MM.1S (cell line): ENCODE data around the gene AKAP6.

Experiments
- DNase-seq: peaks from one replicate; pipeline ENCODE4 v3.0.0-alpha.2; 2015
- H2AFZ ChIP-seq: fragments of 300-600 bp; sonication (generic); 2 replicates; pipeline ENCODE4 v1.6.0; 2016; ENCODE audit warnings: antibody characterized with exemption, low read length
- H3F3A ChIP-seq: fragments of 300-600 bp; sonication (generic); 2 replicates; pipeline ENCODE4 v1.6.1; 2016; ENCODE audit warnings: mild to moderate bottlenecking, antibody characterized with exemption, low read length, moderate library complexity, mixed read lengths; ENCODE audit not compliant: insufficient read depth
- H3K27ac ChIP-seq: fragments of 300-600 bp; sonication (generic); 2 replicates; pipeline ENCODE4 v1.5.1; 2016; ENCODE audit warnings: mild to moderate bottlenecking, low read length
- H3K27me3 ChIP-seq: fragments of 300-600 bp; sonication (generic); replicated peaks from 2 replicates; pipeline ENCODE4 v1.6.0; 2016; ENCODE audit warnings: low read length; ENCODE audit not compliant: insufficient read depth
- H3K36me3 ChIP-seq: fragments of 300-600 bp; sonication (generic); replicated peaks from 2 replicates; pipeline ENCODE4 v1.6.1; 2016; ENCODE audit warnings: mild to moderate bottlenecking, low read length, mixed read lengths; ENCODE audit not compliant: insufficient read depth
- H3K4me1 ChIP-seq: fragments of 300-600 bp; sonication (generic); 2 replicates; pipeline ENCODE4 v1.6.1; 2016; ENCODE audit warnings: low read length, mixed read lengths
- H3K4me2 ChIP-seq: fragments of 300-600 bp; sonication (generic); 2 replicates; pipeline ENCODE4 v1.6.0; 2016; ENCODE audit warnings: low read depth, low read length
- H3K4me3 ChIP-seq: fragments of 300-600 bp; sonication (generic); 2 replicates; pipeline ENCODE4 v1.5.1; 2016; ENCODE audit warnings: low read length, mixed read lengths
- H3K79me2 ChIP-seq: fragments of 300-600 bp; sonication (generic); 2 replicates; pipeline ENCODE4 v1.6.1; 2016; ENCODE audit warnings: mixed run types, low read length, mixed read lengths
- H3K9ac ChIP-seq: fragments of 300-600 bp; sonication (generic); 2 replicates; pipeline ENCODE4 v1.6.1; 2016; ENCODE audit warnings: low read length, mixed read lengths
- H3K9me2 ChIP-seq: fragments of 300-600 bp; sonication (generic); replicated peaks from 2 replicates; pipeline ENCODE4 v1.6.1; 2016; ENCODE audit warnings: mild to moderate bottlenecking, low read length, mixed read lengths; ENCODE audit not compliant: insufficient read depth
- H3K9me3 ChIP-seq: fragments of 300-600 bp; sonication (generic); replicated peaks from 2 replicates; pipeline ENCODE4 v1.6.1; 2016; ENCODE audit warnings: mild to moderate bottlenecking, low read length, mixed read lengths; ENCODE audit not compliant: insufficient read depth
- H4K20me1 ChIP-seq: fragments of 300-600 bp; sonication (generic); 2 replicates; pipeline ENCODE4 v1.6.1; 2016; ENCODE audit warnings: mild to moderate bottlenecking, low read length, moderate library complexity, mixed read lengths; ENCODE audit not compliant: insufficient read depth
- EZH2 ChIP-seq: fragments of 300-600 bp; sonication (generic); optimal IDR thresholded peaks from 2 replicates; pipeline ENCODE3; 2017; ENCODE audit warnings: low read depth, mild to moderate bottlenecking, antibody characterized with exemption, low read length, mixed read lengths
- EZH2phosphoT487 ChIP-seq: fragments of 300-600 bp; sonication (generic); IDR thresholded peaks from 2 replicates; pipeline ENCODE4 v1.6.1; 2018; ENCODE audit warnings: antibody characterized with exemption, low read length
- TF ChIP-seq, protein P1 (sequence below): fragments of 300-600 bp; sonication (generic); IDR thresholded peaks from 2 replicates; pipeline ENCODE4 v1.5.1; 2016; ENCODE audit warnings: antibody characterized with exemption, low read length, mixed read lengths

AKAP6 gene

DNA sequence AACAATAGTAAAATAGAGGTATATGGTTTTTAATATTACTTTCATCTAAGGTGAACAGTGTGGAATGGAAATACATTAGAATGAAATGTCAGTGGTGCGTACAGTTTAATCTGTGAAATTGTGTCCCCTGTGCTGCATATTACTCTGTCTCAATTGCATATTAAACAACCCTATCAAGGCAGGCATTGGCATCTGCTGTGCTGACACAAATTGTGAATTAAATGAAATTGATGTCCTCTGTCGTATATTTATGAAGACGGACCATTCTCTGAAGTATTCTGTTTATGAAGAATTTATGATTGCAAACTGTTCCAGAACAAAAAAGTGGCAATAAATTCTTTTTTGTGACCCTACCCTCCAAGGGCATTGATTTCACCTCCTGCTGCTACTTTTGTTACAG, 405.2 kb downstream of the AKAP6 start:
- Histone ChIP-seq H3K27me3 (no peaks in the 10 kb centered on the region), H3K4me3 (no peak overlapping the region)

DNA sequence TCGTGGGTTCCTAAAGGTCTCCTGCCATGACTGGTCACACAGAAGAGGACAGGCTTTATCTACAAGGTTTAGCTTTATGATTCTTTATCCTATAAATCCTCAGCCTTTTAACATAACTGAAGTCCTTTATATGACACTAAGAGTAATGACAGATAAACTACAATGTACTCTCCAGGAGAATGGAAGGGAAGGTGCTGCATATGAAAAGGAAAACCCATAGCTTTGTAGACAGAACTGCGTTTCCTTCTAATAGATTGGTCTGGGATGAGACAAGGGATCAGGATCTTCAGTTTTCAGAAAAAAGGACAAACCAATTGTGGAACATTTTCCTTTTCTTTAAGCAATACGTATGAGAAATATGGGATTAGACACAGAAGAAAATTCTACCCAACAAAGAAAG, 408.5 kb downstream of the AKAP6 start:
- H3K4me1 ChIP-seq: no peaks in the 10 kb centered on the region
- TF ChIP-seq, protein P1, sequence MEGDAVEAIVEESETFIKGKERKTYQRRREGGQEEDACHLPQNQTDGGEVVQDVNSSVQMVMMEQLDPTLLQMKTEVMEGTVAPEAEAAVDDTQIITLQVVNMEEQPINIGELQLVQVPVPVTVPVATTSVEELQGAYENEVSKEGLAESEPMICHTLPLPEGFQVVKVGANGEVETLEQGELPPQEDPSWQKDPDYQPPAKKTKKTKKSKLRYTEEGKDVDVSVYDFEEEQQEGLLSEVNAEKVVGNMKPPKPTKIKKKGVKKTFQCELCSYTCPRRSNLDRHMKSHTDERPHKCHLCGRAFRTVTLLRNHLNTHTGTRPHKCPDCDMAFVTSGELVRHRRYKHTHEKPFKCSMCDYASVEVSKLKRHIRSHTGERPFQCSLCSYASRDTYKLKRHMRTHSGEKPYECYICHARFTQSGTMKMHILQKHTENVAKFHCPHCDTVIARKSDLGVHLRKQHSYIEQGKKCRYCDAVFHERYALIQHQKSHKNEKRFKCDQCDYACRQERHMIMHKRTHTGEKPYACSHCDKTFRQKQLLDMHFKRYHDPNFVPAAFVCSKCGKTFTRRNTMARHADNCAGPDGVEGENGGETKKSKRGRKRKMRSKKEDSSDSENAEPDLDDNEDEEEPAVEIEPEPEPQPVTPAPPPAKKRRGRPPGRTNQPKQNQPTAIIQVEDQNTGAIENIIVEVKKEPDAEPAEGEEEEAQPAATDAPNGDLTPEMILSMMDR: no peak
- TF ChIP-seq EZH2: no peak
- no peak for TF ChIP-seq EZH2phosphoT487
- H3K9me2 ChIP-seq: no peaks in the 10 kb centered on the region
- no peaks in the 10 kb centered on the region for H3K36me3 ChIP-seq
- H3K9ac ChIP-seq: no peak overlapping the region
- no peaks in the 10 kb centered on the region for H4K20me1 ChIP-seq
- H3K9me3 ChIP-seq: no peaks in the 10 kb centered on the region
- H3K4me3 ChIP-seq: no peak overlapping the region
- H2AFZ ChIP-seq: no peak overlapping the region
- H3K4me2 ChIP-seq: no peak overlapping the region
- H3K27ac ChIP-seq: no peak overlapping the region
- no peaks in the 10 kb centered on the region for H3K27me3 ChIP-seq
- DNase-seq: no peak
- no peaks in the 10 kb centered on the region for H3F3A ChIP-seq
- H3K79me2 ChIP-seq: no peaks in the 10 kb centered on the region

More for the DNA sequence above, 405.2 kb downstream of the AKAP6 start:
- no peak for DNase-seq
- Histone ChIP-seq H3K4me1 (no peaks in the 10 kb centered on the region), H3K9me2 (no peaks in the 10 kb centered on the region), H2AFZ (no peak overlapping the region), H4K20me1 (no peaks in the 10 kb centered on the region), H3K9ac (no peak overlapping the region), H3K4me2 (no peak overlapping the region), H3F3A (no peaks in the 10 kb centered on the region), H3K9me3 (no peaks in the 10 kb centered on the region), H3K36me3 (no peaks in the 10 kb centered on the region), H3K79me2 (no peaks in the 10 kb centered on the region), H3K27ac (no peak overlapping the region)
- TF ChIP-seq, protein P1: no peak

DNA sequence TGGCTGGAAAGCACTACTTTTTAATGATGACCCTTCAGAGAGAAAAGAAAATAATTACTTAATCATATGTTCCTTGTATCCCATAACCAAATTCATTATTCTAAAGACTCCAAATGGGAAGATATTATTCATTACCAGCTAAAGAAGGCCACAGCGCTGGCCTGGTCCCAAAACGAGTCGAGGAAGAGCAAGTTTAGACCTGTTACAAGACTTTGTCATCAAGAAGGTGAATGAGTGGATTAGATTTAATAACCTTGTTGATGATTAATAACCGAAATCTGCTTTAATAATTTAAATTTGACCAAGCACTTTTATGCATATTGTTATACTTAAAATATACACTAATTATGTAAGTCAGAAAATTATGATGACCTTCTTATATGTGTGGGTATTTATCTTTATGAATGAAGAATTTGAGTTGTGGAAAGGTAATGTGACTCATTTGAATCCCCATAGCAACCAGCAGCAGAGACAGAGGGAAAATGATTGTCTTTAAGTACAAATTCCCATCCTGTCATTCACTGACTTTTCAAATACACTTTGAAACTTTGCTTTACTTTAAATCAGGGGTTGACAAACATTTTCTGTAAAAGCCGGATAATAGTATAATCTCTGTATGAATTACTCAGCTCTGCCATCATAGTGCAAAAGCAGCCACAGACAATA, 409.2 kb downstream of the AKAP6 start:
- no peak overlapping the region for H3K4me3 ChIP-seq
- H3F3A ChIP-seq: no peaks in the 10 kb centered on the region
- H3K9me3 ChIP-seq: no peaks in the 10 kb centered on the region
- no peak overlapping the region for H3K27ac ChIP-seq
- no peaks in the 10 kb centered on the region for H3K4me1 ChIP-seq
- no peak overlapping the region for H3K9ac ChIP-seq
- H3K27me3 ChIP-seq: no peaks in the 10 kb centered on the region
- no peaks in the 10 kb centered on the region for H3K79me2 ChIP-seq
- H3K36me3 ChIP-seq: no peaks in the 10 kb centered on the region
- no peaks in the 10 kb centered on the region for H4K20me1 ChIP-seq
- no peaks in the 10 kb centered on the region for H3K9me2 ChIP-seq
- H2AFZ ChIP-seq: no peak overlapping the region
- no peak overlapping the region for H3K4me2 ChIP-seq
- no peak for DNase-seq
- TF ChIP-seq EZH2: no peak

DNA sequence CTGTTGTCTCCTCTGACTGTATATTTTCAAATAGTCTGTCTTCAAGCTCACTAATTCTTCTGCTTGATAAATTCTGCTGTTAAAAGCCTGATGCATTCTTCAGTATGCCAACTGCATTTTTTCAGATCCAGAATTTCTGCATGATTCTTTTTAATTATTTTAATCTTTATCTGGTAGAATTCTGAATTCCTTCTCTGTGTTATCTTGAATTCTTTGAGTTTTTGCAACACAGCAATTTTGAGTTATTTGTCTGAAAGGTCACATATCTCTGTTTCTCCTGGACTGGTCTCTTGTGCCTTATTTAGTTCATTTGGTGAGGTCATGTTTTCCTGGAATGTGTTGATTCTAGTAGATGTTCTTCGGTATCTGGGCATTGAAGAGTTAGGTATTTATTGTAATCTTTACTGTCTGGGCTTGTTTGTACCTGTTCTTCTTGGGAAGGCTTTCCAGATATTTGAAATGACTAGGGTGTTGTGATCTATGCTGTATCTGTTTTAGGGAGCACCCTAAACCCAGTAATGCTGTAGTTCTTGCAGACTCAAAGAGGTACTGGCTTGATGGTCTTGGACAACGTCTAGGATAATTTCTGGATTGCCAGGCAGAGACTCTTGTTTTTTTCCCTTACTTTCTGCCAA, 415.8 kb downstream of the AKAP6 start:
- Histone ChIP-seq H2AFZ (no peak overlapping the region), H3F3A (no peaks in the 10 kb centered on the region), H3K9me2 (no peaks in the 10 kb centered on the region), H3K79me2 (no peaks in the 10 kb centered on the region), H3K9ac (no peak overlapping the region), H3K36me3 (no peaks in the 10 kb centered on the region), H3K4me3 (no peak overlapping the region), H3K27me3 (no peaks in the 10 kb centered on the region), H3K4me2 (no peak overlapping the region), H3K4me1 (no peaks in the 10 kb centered on the region), H3K9me3 (no peaks in the 10 kb centered on the region), H3K27ac (no peak overlapping the region), H4K20me1 (no peaks in the 10 kb centered on the region)
- DNase-seq: no peak
- no peak for TF ChIP-seq EZH2phosphoT487
